DND-41 (cell line): ENCODE data around the gene NOXA1.

ENCODE experiments used
- CTCF ChIP-seq: IDR thresholded peaks from 2 replicates; pipeline ENCODE4 v1.5.1; 2012; ENCODE audit warnings: borderline replicate concordance, low read length, moderate library complexity, mild to moderate bottlenecking; ENCODE audit not compliant: poor library complexity, severe bottlenecking; ENCODE audit errors: extremely low read depth
- EZH2 ChIP-seq: IDR thresholded peaks from 3 replicates; pipeline ENCODE4 v1.6.1; 2012; ENCODE audit warnings: borderline replicate concordance, low read depth, mild to moderate bottlenecking, moderate library complexity, low read length, inconsistent platforms; ENCODE audit not compliant: severe bottlenecking

- TF ChIP-seq CTCF (no peak), EZH2 (no peak)
These were observed 24.8 kb downstream of the NOXA1 start for GRCh38 chr9:137447722-137448601.
